Activated T-cell treated with anti-CD3 and anti-CD28 coated beads for 4 hours (primary cell): ENCODE results near the gene SNAI3.

ENCODE experiments used
- DNase-seq: peaks from one replicate; pipeline ENCODE4 v3.0.0-alpha.2; 2020

SNAI3 gene

GRCh38 chr16:88631920-88632586, 54.3 kb downstream of the SNAI3 start:
- no peak for DNase-seq

DNA sequence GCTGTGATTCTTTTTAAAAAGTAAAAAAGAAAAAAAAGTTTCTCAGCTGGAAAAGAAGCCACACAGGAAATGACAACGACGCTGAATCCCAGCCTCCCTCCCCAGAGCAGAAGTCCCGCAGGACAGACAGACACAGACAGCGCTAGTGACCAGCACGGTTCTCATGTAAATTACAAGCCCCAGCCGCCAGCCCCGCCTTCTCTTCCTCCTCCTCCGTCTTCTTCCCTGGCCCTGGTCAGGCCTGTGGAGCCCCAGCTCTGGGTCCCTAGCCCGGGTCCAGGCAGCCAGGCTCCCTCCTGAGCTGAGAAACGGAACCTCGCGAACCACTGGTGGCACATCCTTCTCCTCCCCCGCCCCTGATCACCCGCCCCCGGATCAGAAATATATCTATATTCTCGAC, 54.9 kb downstream of the SNAI3 start:
- no peak for DNase-seq

DNA sequence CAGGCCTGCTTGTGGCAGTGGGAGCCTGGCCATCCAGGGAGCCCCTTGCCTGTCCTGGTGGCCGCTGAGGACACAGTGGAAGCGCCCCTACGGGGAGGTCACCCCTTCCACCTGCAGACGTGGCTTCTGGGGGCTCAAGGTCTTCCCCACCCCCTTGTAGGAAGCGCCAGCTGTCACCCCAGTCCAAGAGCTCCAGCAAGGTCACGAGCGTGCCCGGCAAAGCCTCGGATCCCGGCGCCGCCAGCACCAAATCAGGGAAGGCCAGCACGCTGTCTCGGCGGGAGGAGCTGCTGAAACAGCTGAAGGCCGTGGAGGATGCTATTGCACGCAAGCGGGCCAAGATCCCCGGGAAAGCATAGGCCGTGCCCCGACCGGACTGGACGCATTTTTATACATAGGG, 55.4 kb downstream of the SNAI3 start:
- DNase-seq, result no peak

GRCh38 chr16:88630433-88630832, 55.9 kb downstream of the SNAI3 start:
- DNase-seq, result no peak

GRCh38 chr16:88629835-88630234, 56.5 kb downstream of the SNAI3 start:
- DNase-seq, result no peak

- no peak for DNase-seq
Observed at GRCh38 chr16:88628512-88628974, 57.8 kb downstream of the SNAI3 start.
